CD4-positive, alpha-beta memory T cell (primary cell): ENCODE data around the gene TRERF1. TPM values are rescaled to one million over a fixed set of nuclear protein-coding genes. Genes with fewer than 3 reads are reported as not detected.
A peak's percentile ranks its signal among the peaks of the same experiment; 100 is the strongest.

Source experiments
- CTCF ChIA-PET: fragments of 350-600 bp; sonication (Branson Sonifier 250); formaldehyde crosslinking; loops from one replicate; lab custom pipeline; 2021; ENCODE audit warnings: inconsistent platforms; ENCODE audit not compliant: partially characterized antibody; lab: Charles Lee
- POLR2A ChIA-PET: fragments of 350-600 bp; sonication (Branson Sonifier 250); formaldehyde crosslinking; loops from one replicate; lab custom pipeline; 2021; ENCODE audit not compliant: partially characterized antibody; lab: Charles Lee
- DNase-seq, 5 donors: peaks; one replicate each; pipeline versions ENCODE4 v3.0.0 to v3.0.0-alpha.2; 2020 to 2022; ENCODE audit warnings: mixed read lengths in 1 of 5
- H3K27ac ChIP-seq: one replicate; pipeline ENCODE4 v1.7.0; 2013; ENCODE audit warnings: low read depth, low read length
- H3K27me3 ChIP-seq: 2 replicates; pipeline ENCODE4 v1.7.0; 2013; ENCODE audit warnings: mild to moderate bottlenecking, low read length, moderate library complexity; ENCODE audit not compliant: insufficient read depth
- H3K36me3 ChIP-seq: 2 replicates; pipeline ENCODE4 v1.7.0; 2013; ENCODE audit warnings: mild to moderate bottlenecking, low read length, moderate library complexity; ENCODE audit not compliant: insufficient read depth
- H3K4me1 ChIP-seq: 2 replicates; pipeline ENCODE4 v1.7.0; 2013; ENCODE audit warnings: mild to moderate bottlenecking, low read length, moderate library complexity; ENCODE audit not compliant: insufficient read depth
- H3K4me3 ChIP-seq, 2 donors: one replicate each; pipeline ENCODE4 v1.7.0; 2013; ENCODE audit warnings: low read length in 2 of 2, mild to moderate bottlenecking in 1 of 2
- H3K9me3 ChIP-seq, 2 donors: one replicate each; pipeline ENCODE4 v1.7.0; 2013; ENCODE audit warnings: low read length in 2 of 2, control low read depth in 1 of 2; ENCODE audit not compliant: control insufficient read depth in 1 of 2
- H3K27ac Mint-ChIP-seq, 7 donors: one replicate each; pipeline ENCODE4 v1.8.0; 2020 to 2021; ENCODE audit warnings: mixed read lengths in 7 of 7, mild to moderate bottlenecking in 6 of 7, inconsistent platforms in 3 of 7, moderate library complexity in 3 of 7
- H3K27me3 Mint-ChIP-seq, 2 donors: one replicate each; pipeline ENCODE4 v1.8.0; 2020 to 2021; ENCODE audit warnings: mixed read lengths in 2 of 2
- H3K36me3 Mint-ChIP-seq, 2 donors: one replicate each; pipeline ENCODE4 v1.8.0; 2020 to 2021; ENCODE audit warnings: mixed read lengths in 2 of 2, inconsistent platforms in 1 of 2, mild to moderate bottlenecking in 1 of 2
- H3K4me1 Mint-ChIP-seq, 4 donors: one replicate each; pipeline ENCODE4 v1.8.0; 2020 to 2021; ENCODE audit warnings: mixed read lengths in 4 of 4, mild to moderate bottlenecking in 1 of 4
- H3K4me3 Mint-ChIP-seq, 8 donors: one replicate each; pipeline ENCODE4 v1.8.0; 2020 to 2021; ENCODE audit warnings: mixed read lengths in 8 of 8, mild to moderate bottlenecking in 7 of 8, moderate library complexity in 6 of 8, inconsistent platforms in 3 of 8
- H3K9me3 Mint-ChIP-seq, 8 donors: one replicate each; pipeline ENCODE4 v1.8.0; 2020 to 2021; ENCODE audit warnings: mixed read lengths in 8 of 8, mild to moderate bottlenecking in 5 of 8, inconsistent platforms in 3 of 8, moderate library complexity in 1 of 8
- intact Hi-C: fragments of 100-400 bp; cut with micrococcal nuclease; formaldehyde crosslinking; loops from one replicate; pipeline ENCODE4 v1.15.1; 2023
- polyA plus RNA-seq, 2 donors: library from polyadenylated mRNA; unstranded; fragments of 300-500 nt; fragmentation: Illumina TruSeq; gene quantifications; one replicate each; pipeline ENCODE4 v1.2.3, GENCODE V29; 2021
- total RNA-seq, 2 experiments: library from RNA; stranded (reverse); gene quantifications; one replicate each; pipeline ENCODE4 v1.2.3, GENCODE V29; 2021

Gene TRERF1
- total and polyA plus RNA-seq, 4 experiments from 2014 or later, result 1.1 to 28.3 (median 17.4) TPM

DNA sequence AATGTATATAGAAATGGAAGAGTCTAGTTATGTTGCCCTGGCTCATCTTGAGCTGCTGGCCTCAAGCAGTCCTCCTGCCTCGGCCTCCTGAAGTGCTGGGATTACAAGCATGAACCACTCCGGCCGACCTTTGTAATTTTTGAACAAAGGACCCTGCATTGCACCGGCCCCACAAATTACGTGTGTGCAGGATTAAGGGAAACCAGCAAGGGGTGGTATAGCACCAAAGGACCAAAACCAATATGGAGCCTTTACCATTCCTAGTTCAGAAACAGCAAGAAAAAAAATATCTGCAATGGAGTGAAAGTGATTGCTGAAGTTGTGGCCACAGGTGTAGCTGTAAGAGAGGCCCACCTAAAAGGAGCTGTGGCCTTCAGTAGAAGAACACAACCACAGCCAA lies 8.2 kb upstream of the TRERF1 start:
- Histone ChIP-seq H3K36me3 (no peaks in the 10 kb centered on the region), H3K27ac (no peak overlapping the region), H3K27me3 (no peaks in the 10 kb centered on the region), H3K4me3 (no peak overlapping the region), H3K4me1 (no peaks in the 10 kb centered on the region), H3K9me3 (no peaks in the 10 kb centered on the region)
- H3K4me3 Mint-ChIP-seq, result no peak overlapping the region
- H3K4me1 Mint-ChIP-seq, result peaks cover 0 to 3% (median under 1%) of the 10 kb centered on the region in 4 donors
- intact Hi-C loops, result no loop called here
- CTCF ChIA-PET, result interaction anchor here (1.0 kb wide), 1 partner anchor 71 kb away, joined by 3 read pairs; no protein-coding TSS in a partner anchor
- POLR2A ChIA-PET, result interaction anchor here (1.6 kb wide), 1 partner anchor 9 kb away, joined by 5 read pairs; no protein-coding TSS in a partner anchor
- no peaks in the 10 kb centered on the region for H3K36me3 Mint-ChIP-seq
- no peaks in the 10 kb centered on the region for H3K9me3 Mint-ChIP-seq
- H3K27ac Mint-ChIP-seq, result no peak overlapping the region
- no peaks in the 10 kb centered on the region for H3K27me3 Mint-ChIP-seq
- no peak for DNase-seq

DNA sequence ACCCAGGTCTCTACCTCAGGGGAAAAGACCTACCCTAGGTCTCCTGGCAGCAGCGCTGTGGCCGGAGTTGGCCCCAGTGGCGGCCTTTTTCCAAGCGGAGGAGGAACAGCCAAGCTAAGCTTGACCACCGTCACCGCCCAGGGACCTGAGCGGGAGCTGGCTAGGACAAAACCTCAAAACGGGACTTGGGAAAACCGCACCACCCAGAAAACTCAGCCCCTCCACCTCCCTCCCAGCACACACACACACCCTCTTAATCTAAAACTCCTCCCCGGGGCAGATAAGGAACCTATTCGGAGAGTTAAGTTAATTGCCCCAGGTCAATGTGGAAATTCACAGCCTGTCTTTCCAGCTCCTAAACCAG lies 2.7 kb upstream of the TRERF1 start:
- peaks cover 18% of the 10 kb centered on the region for H3K4me1 ChIP-seq
- intact Hi-C loops, result loop anchor here (5.0 kb wide), 2 partner anchors 47 to 172 kb away; no protein-coding TSS in a partner anchor
- Mint-ChIP-seq H3K36me3 (peaks cover 0 to 23% of the 10 kb centered on the region in 2 donors), H3K27ac (peak overlapping the region in 5 of 7 donors; percentile 75 to 90 (median 84)), H3K4me1 (peaks cover 14 to 41% (median 17%) of the 10 kb centered on the region in 4 donors), H3K4me3 (peak overlapping the region; percentile 74 to 100 (median 94)), H3K27me3 (no peaks in the 10 kb centered on the region), H3K9me3 (no peaks in the 10 kb centered on the region)
- ChIA-PET POLR2A (interaction anchor here (0.6 to 11.1 kb wide), 7 partner anchors 8 to 206 kb away, joined by 3 to 238 read pairs (median 77); no protein-coding TSS in a partner anchor), CTCF (interaction anchor here (1.0 to 3.0 kb wide), 6 partner anchors 10 to 145 kb away, joined by 3 to 11 read pairs (median 5); no protein-coding TSS in a partner anchor)
- H3K36me3 ChIP-seq, result no peaks in the 10 kb centered on the region
- no peak overlapping the region for H3K4me3 ChIP-seq
- H3K27me3 ChIP-seq, result no peaks in the 10 kb centered on the region
- H3K9me3 ChIP-seq, result no peaks in the 10 kb centered on the region
- no peak for DNase-seq
- H3K27ac ChIP-seq, result no peak overlapping the region

DNA sequence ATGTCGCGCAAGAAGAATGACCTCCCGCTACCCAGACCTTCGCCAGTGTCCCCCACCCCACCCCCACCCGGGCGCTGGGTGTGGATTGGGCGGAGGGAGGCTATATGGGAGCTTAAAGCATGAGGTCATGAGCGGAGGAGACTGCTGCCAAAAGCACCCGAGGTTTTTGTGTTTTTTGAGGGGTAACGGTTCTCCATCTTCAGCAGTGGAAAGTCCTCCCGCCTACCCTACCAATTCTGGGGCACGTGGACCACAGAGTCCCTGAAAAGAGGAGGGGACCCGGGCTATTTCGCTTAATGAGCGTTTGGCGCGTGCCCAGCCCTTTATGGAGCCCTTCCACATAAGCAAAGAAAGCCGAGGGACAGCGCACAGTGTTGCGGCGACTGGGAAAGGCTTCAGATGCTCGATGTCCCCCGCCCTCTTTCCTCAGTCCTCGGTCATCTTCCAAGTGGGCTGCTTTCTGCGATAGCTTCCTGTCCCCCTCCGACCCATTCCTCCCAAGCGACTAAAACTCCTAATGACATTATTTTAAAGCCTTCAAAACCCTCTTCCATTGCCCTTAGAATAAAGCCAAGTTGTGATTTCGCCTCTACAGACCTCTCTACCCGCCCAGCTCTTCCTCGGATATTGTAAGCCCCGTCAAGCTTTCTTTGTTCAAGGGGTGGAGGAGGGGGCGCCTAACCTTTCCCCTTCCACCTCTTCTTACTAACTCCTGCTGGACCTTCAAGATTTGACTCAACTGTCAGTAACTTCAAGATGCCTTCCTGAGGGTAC lies 2.1 kb upstream of the TRERF1 start:
- Mint-ChIP-seq H3K27me3 (no peaks in the 10 kb centered on the region), H3K4me1 (peaks cover 18 to 46% (median 22%) of the 10 kb centered on the region in 4 donors), H3K27ac (peak overlapping the region in 6 of 7 donors; percentile 58 to 90 (median 82)), H3K9me3 (no peaks in the 10 kb centered on the region), H3K36me3 (peaks cover 0 to 23% of the 10 kb centered on the region in 2 donors), H3K4me3 (peak overlapping the region; percentile 76 to 100 (median 95))
- Histone ChIP-seq H3K36me3 (no peaks in the 10 kb centered on the region), H3K27ac (no peak overlapping the region), H3K9me3 (no peaks in the 10 kb centered on the region), H3K4me1 (peaks cover 24% of the 10 kb centered on the region), H3K4me3 (peak overlapping the region; percentile 48 to 72), H3K27me3 (no peaks in the 10 kb centered on the region)
- POLR2A ChIA-PET, result interaction anchor here (0.6 to 11.1 kb wide), 26 partner anchors 9 to 403 kb away, joined by 3 to 238 read pairs (median 6); partner anchors contain the start of gene TAF8
- peak in 1 of 5 donors; percentile 42 for DNase-seq
- intact Hi-C loops, result loop anchor here (2.0 to 5.0 kb wide), 4 partner anchors 47 to 172 kb away; no protein-coding TSS in a partner anchor
- CTCF ChIA-PET, result interaction anchor here (1.0 to 3.0 kb wide), 7 partner anchors 9 to 145 kb away, joined by 3 to 11 read pairs (median 5); no protein-coding TSS in a partner anchor

DNA sequence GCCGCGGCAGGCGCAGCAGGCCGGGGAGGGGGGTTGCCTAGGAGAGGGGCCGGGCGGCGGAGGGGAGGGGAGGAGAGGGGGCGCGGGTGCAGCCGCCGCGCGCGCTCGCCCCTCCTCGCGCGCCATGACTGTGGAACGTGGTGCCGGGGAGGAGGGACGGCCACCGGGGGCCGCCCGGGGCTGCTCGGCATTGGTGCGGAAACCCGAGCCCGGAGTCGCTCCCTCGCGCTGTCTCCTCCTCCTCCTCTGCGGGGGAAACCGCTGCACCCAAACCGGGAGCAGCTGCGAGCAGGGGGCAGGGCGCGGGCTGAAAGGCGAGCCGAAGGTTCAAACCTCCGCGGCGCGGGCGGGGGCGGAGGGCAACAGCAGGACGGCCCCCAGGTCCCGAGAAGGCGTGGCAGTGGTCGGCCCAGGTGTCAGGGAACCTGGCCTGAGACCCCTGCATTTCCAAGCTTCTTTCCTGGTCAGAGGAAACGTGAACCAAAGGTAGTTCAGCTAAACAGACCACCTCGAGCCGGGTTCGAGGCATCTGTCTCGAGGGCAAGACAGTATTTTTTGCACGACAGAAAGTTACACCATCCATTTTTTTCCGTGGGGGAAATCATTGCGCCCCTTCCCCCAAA lies 1.4 kb upstream of the TRERF1 start:
- Histone ChIP-seq H3K36me3 (no peaks in the 10 kb centered on the region), H3K27me3 (no peaks in the 10 kb centered on the region), H3K27ac (peak overlapping the region; percentile 36), H3K9me3 (no peaks in the 10 kb centered on the region), H3K4me1 (peaks cover 31% of the 10 kb centered on the region), H3K4me3 (peak overlapping the region; percentile 68 to 72)
- Mint-ChIP-seq H3K36me3 (peaks cover 5 to 24% of the 10 kb centered on the region in 2 donors), H3K4me1 (peaks cover 25 to 53% (median 29%) of the 10 kb centered on the region in 4 donors), H3K27ac (peak overlapping the region in 3 of 7 donors; percentile 10 to 80 (median 75)), H3K27me3 (no peaks in the 10 kb centered on the region), H3K4me3 (peak overlapping the region; percentile 93 to 100 (median 96)), H3K9me3 (no peaks in the 10 kb centered on the region)
- ChIA-PET CTCF (interaction anchor here (0.6 to 3.0 kb wide), 12 partner anchors 11 to 917 kb away, joined by 3 to 11 read pairs (median 4); partner anchors contain the start of gene ZNF318), POLR2A (interaction anchor here (0.6 to 11.1 kb wide), 33 partner anchors 11 to 1182 kb away, joined by 3 to 238 read pairs (median 6); partner anchors contain the start of genes CNPY3, MAD2L1BP, TAF8 and UBR2)
- intact Hi-C loops, result loop anchor here (2.0 to 5.0 kb wide), 4 partner anchors 46 to 171 kb away; no protein-coding TSS in a partner anchor
- DNase-seq, result peak; percentile 75 to 82 (median 77)

DNA sequence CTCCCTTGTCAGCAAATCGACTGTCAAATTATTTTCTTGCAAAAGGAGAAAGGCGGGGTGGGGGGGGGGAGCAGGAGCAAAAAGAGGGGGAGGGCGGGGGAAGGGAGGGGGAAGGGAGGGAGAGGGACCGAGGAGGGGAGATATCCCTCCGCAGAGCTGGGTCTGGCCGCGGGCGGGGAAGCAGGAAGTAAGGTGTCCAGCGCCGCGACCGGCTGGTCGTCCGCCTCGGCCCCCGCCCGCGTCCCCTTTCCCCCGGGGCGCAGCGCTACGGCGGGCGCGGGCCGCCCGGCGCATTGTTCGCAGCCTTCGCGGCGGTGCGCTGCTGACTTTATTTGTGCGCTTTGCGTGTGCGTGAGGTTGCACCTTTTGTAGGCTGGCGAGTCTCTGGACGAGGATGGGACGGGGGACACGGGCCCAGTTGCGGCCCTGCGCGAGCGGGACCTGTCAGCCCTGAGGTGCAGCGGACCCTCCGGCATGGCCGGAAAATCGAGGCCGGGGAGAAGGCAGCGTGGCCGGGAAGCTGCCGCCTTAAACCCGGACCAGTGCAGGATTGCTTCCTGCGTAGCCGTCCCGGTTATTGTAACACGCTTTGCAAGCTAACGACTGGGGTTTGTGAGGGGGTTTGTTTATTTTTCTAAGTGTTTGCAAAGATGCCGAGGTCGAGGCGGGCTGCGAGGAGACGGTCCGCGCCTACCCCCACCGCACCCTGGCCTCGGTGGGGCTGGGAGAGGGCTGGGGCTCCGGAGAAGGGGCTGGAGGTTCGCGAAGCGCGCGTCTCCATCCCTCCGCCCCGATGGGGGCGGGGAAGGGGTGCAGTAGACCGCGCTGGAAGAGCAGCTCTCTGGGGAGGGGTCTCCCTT lies 675 bp upstream of the TRERF1 start:
- no peaks in the 10 kb centered on the region for H3K9me3 ChIP-seq
- ChIA-PET CTCF (interaction anchor here (0.6 to 3.0 kb wide), 13 partner anchors 10 to 917 kb away, joined by 3 to 11 read pairs (median 3); partner anchors contain the start of gene ZNF318), POLR2A (interaction anchor here (0.5 to 11.1 kb wide), 38 partner anchors 11 to 1183 kb away, joined by 3 to 238 read pairs (median 5); partner anchors contain the start of genes CNPY3, MAD2L1BP, TAF8 and UBR2)
- peak overlapping the region; percentile 36 for H3K27ac ChIP-seq
- H3K4me1 ChIP-seq, result peaks cover 35% of the 10 kb centered on the region
- peak overlapping the region; percentile 93 to 100 (median 98) for H3K4me3 Mint-ChIP-seq
- peak; percentile 57 to 68 (median 67) for DNase-seq
- H3K36me3 Mint-ChIP-seq, result peaks cover 10 to 25% of the 10 kb centered on the region in 2 donors
- H3K4me3 ChIP-seq, result peak overlapping the region; percentile 72 to 96
- peak overlapping the region; percentile 79 to 96 (median 93) for H3K27ac Mint-ChIP-seq
- H3K27me3 ChIP-seq, result no peaks in the 10 kb centered on the region
- no peaks in the 10 kb centered on the region for H3K36me3 ChIP-seq
- intact Hi-C loops, result loop anchor here (1.0 to 5.0 kb wide), 5 partner anchors 45 to 235 kb away; partner anchors contain the start of gene MRPS10
- H3K4me1 Mint-ChIP-seq, result peaks cover 32 to 61% (median 36%) of the 10 kb centered on the region in 4 donors
- no peaks in the 10 kb centered on the region for H3K27me3 Mint-ChIP-seq
- H3K9me3 Mint-ChIP-seq, result no peaks in the 10 kb centered on the region
